ENCODE results near the gene EHMT1.

EHMT1 gene

DNA sequence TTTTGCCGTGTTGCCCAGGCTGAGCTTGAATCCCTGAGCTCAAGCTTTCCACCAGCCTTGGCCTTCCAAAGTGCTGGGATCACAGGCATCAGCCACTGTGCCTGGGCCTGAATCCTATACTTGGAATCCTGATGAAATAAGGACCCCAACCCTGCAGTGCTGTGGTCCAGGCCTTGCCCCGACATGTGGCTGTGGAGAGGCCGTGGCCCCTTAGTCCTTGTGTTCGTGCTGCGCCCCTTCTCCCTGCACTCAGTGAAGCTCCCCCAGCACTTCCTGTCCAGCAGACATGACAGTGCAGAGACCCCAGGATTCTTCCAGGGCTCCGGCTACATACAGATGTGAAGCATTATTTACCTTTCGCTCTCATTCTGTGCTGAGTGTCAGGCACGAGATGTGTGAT is 52.9 kb downstream of the EHMT1 start:
- Histone ChIP-seq H3K4me1 (ENCODE audit: control insufficient read depth, insufficient read depth, low read length) (peaks cover 37% of the 10 kb centered on the region), H3K4me3 (ENCODE audit: insufficient read depth, low read depth, low read length) (no peak overlapping the region), H3K27me3 (ENCODE audit: control insufficient read depth, insufficient read depth, low read length, poor library complexity, severe bottlenecking) (no peaks in the 10 kb centered on the region), H3K27ac (ENCODE audit: insufficient read depth, low read depth, low read length, poor library complexity, severe bottlenecking) (no peak overlapping the region), H3K9me3 (ENCODE audit: control insufficient read depth, low read length) (no peaks in the 10 kb centered on the region), H3K36me3 (ENCODE audit: control insufficient read depth, insufficient read depth, low read length) (no peaks in the 10 kb centered on the region)
- 91 to 92% methylated on average over 8 of the region's 8 CpGs for WGBS, 2 experiments

GRCh38 chr9:137672907-137673791 is 54.3 kb downstream of the EHMT1 start:
- no peak overlapping the region for H3K4me3 ChIP-seq (ENCODE audit: insufficient read depth, low read depth, low read length)
- H3K4me1 ChIP-seq (ENCODE audit: control insufficient read depth, insufficient read depth, low read length): peaks cover 30% of the 10 kb centered on the region
- H3K36me3 ChIP-seq (ENCODE audit: control insufficient read depth, insufficient read depth, low read length): no peaks in the 10 kb centered on the region
- no peak overlapping the region for H3K27ac ChIP-seq (ENCODE audit: insufficient read depth, low read depth, low read length, poor library complexity, severe bottlenecking)
- no peaks in the 10 kb centered on the region for H3K27me3 ChIP-seq (ENCODE audit: control insufficient read depth, insufficient read depth, low read length, poor library complexity, severe bottlenecking)
- 68 to 71% methylated on average over 13 of the region's 13 CpGs for WGBS, 2 experiments
- H3K9me3 ChIP-seq (ENCODE audit: control insufficient read depth, low read length): no peaks in the 10 kb centered on the region

DNA sequence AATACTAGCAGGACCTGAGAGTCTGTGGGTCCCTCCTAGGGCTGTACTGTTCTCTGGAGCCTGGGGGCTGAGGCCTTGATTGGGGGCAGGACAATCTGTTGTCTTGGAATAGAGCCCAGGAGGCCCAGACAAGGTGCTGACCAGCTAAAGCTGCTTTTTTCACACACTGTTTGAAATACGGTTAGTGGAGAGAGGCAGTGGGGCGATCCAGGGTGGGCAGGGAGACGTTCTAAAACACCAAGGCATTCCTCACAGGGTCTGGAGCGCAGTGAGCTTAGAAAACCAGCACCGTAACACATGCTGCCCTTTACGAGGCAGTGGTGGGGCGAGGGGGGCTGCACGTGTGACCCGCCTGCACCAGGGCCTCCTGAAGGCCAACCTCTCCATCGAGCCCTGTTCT is 55.1 kb downstream of the EHMT1 start:
- Histone ChIP-seq H3K27ac (ENCODE audit: insufficient read depth, low read depth, low read length, poor library complexity, severe bottlenecking) (no peak overlapping the region), H3K27me3 (ENCODE audit: control insufficient read depth, insufficient read depth, low read length, poor library complexity, severe bottlenecking) (no peaks in the 10 kb centered on the region), H3K4me3 (ENCODE audit: insufficient read depth, low read depth, low read length) (no peak overlapping the region), H3K36me3 (ENCODE audit: control insufficient read depth, insufficient read depth, low read length) (no peaks in the 10 kb centered on the region), H3K9me3 (ENCODE audit: control insufficient read depth, low read length) (no peaks in the 10 kb centered on the region), H3K4me1 (ENCODE audit: control insufficient read depth, insufficient read depth, low read length) (peaks cover 30% of the 10 kb centered on the region)
- 66 to 71% methylated on average over 10 of the region's 10 CpGs for WGBS, 2 experiments

DNA sequence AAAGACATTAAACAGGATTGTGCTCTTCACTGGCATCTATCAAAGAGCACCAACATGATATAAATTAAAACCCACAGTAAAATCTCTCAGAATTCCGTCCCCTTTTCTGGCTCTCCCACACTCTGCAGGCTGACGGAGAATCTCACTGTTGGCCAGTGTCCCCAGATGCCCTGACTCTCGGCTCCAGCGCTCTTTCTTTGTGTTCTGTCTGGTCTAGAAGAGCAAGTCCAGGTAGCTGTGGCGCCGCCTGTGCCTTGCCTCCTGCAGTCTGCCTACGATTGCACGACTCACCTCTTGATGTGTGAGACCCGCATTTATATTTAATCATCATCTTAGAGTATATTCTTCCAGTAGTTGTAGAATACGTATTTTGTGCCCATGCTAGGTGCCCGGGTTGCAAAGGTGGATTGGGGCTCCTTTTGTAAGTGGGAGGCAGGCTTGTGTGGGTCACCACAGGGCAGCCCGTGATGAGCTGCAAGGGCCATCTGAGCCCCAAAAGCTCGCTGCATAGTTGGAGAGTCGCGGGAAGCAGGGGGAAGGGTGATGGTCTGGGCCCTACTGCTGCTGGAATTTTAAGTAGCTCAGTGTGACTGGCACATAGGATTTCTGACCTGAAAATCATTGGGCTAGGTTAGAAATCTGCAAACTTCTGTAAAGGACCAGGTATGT is 55.6 kb downstream of the EHMT1 start:
- no peaks in the 10 kb centered on the region for H3K9me3 ChIP-seq (ENCODE audit: control insufficient read depth, low read length)
- H3K4me1 ChIP-seq (ENCODE audit: control insufficient read depth, insufficient read depth, low read length): peaks cover 34% of the 10 kb centered on the region
- H3K27ac ChIP-seq (ENCODE audit: insufficient read depth, low read depth, low read length, poor library complexity, severe bottlenecking): peak overlapping the region; percentile 39
- no peaks in the 10 kb centered on the region for H3K27me3 ChIP-seq (ENCODE audit: control insufficient read depth, insufficient read depth, low read length, poor library complexity, severe bottlenecking)
- no peak overlapping the region for H3K4me3 ChIP-seq (ENCODE audit: insufficient read depth, low read depth, low read length)
- 56 to 62% methylated on average over 15 of the region's 15 CpGs for WGBS, 2 experiments
- no peaks in the 10 kb centered on the region for H3K36me3 ChIP-seq (ENCODE audit: control insufficient read depth, insufficient read depth, low read length)

DNA sequence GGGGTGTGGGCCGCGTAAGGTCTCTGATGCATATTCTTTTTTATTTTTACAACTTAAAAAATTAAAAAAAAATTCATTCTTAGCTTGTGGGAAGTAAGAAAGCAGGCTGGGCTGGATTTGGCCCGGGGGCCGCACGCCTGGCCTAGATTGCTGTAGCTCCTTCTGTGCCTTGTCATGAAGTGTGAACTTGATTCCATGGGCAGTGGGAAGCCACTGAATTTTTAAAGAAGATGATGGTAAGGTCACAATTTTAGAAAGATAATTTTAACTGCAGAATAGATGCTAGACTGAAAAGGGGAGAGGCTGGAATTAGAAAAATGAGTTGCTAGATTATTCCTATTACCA is 56.1 kb downstream of the EHMT1 start:
- Histone ChIP-seq H3K9me3 (ENCODE audit: control insufficient read depth, low read length) (no peaks in the 10 kb centered on the region), H3K4me3 (ENCODE audit: insufficient read depth, low read depth, low read length) (no peak overlapping the region), H3K27ac (ENCODE audit: insufficient read depth, low read depth, low read length, poor library complexity, severe bottlenecking) (no peak overlapping the region), H3K36me3 (ENCODE audit: control insufficient read depth, insufficient read depth, low read length) (no peaks in the 10 kb centered on the region), H3K4me1 (ENCODE audit: control insufficient read depth, insufficient read depth, low read length) (peaks cover 39% of the 10 kb centered on the region), H3K27me3 (ENCODE audit: control insufficient read depth, insufficient read depth, low read length, poor library complexity, severe bottlenecking) (no peaks in the 10 kb centered on the region)
- 95 to 97% methylated on average over 3 to 5 of the region's 5 CpGs for WGBS, 2 experiments

- H3K9me3 ChIP-seq (ENCODE audit: control insufficient read depth, low read length): no peaks in the 10 kb centered on the region
- peaks cover 46% of the 10 kb centered on the region for H3K4me1 ChIP-seq (ENCODE audit: control insufficient read depth, insufficient read depth, low read length)
- no peak overlapping the region for H3K27ac ChIP-seq (ENCODE audit: insufficient read depth, low read depth, low read length, poor library complexity, severe bottlenecking)
- 91 to 93% methylated on average over 12 of the region's 12 CpGs for WGBS, 2 experiments
- no peaks in the 10 kb centered on the region for H3K27me3 ChIP-seq (ENCODE audit: control insufficient read depth, insufficient read depth, low read length, poor library complexity, severe bottlenecking)
- no peaks in the 10 kb centered on the region for H3K36me3 ChIP-seq (ENCODE audit: control insufficient read depth, insufficient read depth, low read length)
- H3K4me3 ChIP-seq (ENCODE audit: insufficient read depth, low read depth, low read length): no peak overlapping the region
Measured at GRCh38 chr9:137676998-137677397, 58.2 kb downstream of the EHMT1 start.

GRCh38 chr9:137678202-137678601 is 59.4 kb downstream of the EHMT1 start:
- Histone ChIP-seq H3K4me3 (ENCODE audit: insufficient read depth, low read depth, low read length) (no peak overlapping the region), H3K36me3 (ENCODE audit: control insufficient read depth, insufficient read depth, low read length) (no peaks in the 10 kb centered on the region), H3K9me3 (ENCODE audit: control insufficient read depth, low read length) (no peaks in the 10 kb centered on the region), H3K27ac (ENCODE audit: insufficient read depth, low read depth, low read length, poor library complexity, severe bottlenecking) (no peak overlapping the region), H3K27me3 (ENCODE audit: control insufficient read depth, insufficient read depth, low read length, poor library complexity, severe bottlenecking) (no peaks in the 10 kb centered on the region), H3K4me1 (ENCODE audit: control insufficient read depth, insufficient read depth, low read length) (peaks cover 50% of the 10 kb centered on the region)
- WGBS, 2 experiments: 96 to 97% methylated on average over 12 of the region's 12 CpGs

DNA sequence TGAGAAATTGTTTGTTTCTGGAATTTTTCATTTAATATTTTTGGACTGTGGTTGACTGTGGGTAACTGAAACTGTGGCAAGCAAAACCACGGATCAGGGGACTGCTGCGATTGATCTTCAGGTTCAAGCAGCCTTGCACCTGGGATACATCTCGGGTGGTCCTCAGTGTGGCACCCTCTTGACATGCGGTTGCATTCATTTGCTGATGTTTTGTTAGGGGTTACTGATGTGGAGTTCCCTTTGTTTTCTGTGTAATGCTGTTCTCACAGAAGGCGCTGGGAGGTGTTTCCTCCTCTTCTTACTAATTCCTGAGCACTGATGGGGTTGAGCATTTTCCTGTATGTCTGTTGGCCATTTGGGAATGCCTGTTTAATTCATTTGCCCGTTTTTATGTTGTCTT is 60.4 kb downstream of the EHMT1 start:
- Histone ChIP-seq H3K27ac (ENCODE audit: insufficient read depth, low read depth, low read length, poor library complexity, severe bottlenecking) (no peak overlapping the region), H3K36me3 (ENCODE audit: control insufficient read depth, insufficient read depth, low read length) (no peaks in the 10 kb centered on the region), H3K27me3 (ENCODE audit: control insufficient read depth, insufficient read depth, low read length, poor library complexity, severe bottlenecking) (no peaks in the 10 kb centered on the region), H3K9me3 (ENCODE audit: control insufficient read depth, low read length) (no peaks in the 10 kb centered on the region), H3K4me1 (ENCODE audit: control insufficient read depth, insufficient read depth, low read length) (peaks cover 39% of the 10 kb centered on the region), H3K4me3 (ENCODE audit: insufficient read depth, low read depth, low read length) (no peak overlapping the region)
- 2 to 4% methylated on average over 6 of the region's 6 CpGs for WGBS, 2 experiments

GRCh38 chr9:137679695-137680305 is 61.0 kb downstream of the EHMT1 start:
- Histone ChIP-seq H3K4me3 (ENCODE audit: insufficient read depth, low read depth, low read length) (no peak overlapping the region), H3K27me3 (ENCODE audit: control insufficient read depth, insufficient read depth, low read length, poor library complexity, severe bottlenecking) (no peaks in the 10 kb centered on the region), H3K9me3 (ENCODE audit: control insufficient read depth, low read length) (no peaks in the 10 kb centered on the region), H3K4me1 (ENCODE audit: control insufficient read depth, insufficient read depth, low read length) (peaks cover 34% of the 10 kb centered on the region), H3K27ac (ENCODE audit: insufficient read depth, low read depth, low read length, poor library complexity, severe bottlenecking) (no peak overlapping the region), H3K36me3 (ENCODE audit: control insufficient read depth, insufficient read depth, low read length) (no peaks in the 10 kb centered on the region)
- 76 to 82% methylated on average over 7 of the region's 7 CpGs for whole genome bisulfite sequencing, 2 experiments
